ENCODE results near the gene KHDRBS2. TPM values are rescaled to one million over a fixed set of nuclear protein-coding genes. Genes with fewer than 3 reads are reported as not detected.

The KHDRBS2 gene
- total RNA-seq, 1 experiment from 2014 or later, result not detected

DNA sequence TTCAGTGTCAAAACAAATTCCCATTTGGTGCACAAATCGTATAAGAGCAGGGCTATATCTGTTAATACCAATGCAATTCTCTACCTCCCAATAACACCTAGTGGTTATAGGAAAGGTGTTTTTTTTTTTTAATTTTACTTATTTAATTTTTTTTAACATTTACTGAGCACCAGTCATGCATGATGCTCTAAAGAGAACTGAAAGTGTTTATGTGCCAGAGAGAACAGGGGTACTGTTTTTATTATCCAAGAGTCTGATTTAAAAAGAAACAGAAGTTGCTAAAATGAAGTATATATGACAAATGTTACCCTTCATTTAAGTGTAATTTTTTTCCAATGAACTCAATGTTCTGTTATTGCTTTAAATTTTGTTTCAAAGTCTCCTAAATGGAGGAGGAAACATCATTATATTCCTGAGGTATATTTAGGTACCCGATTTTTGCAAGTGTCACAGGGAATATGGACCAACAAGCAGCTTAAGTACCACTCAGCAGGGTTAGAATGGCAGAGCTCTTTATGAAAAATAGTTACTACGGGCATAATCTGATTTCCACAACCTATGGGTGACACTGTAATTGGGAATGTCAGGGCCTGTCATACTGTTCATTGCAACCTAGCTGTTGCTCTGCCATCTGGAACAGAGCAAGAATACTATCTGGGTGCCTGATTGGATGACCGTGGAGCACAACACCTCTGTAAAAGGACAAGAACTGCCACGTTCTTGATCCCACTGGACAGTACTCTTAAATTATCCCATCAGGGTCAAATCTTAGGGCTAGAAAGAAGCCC is 195.4 kb downstream of the KHDRBS2 start:
- DNase-seq, result no peak
- Histone ChIP-seq H3K4me3 (no peak overlapping the region), H3K36me3 (no peaks in the 10 kb centered on the region), H3K9me3 (no peaks in the 10 kb centered on the region), H3K27me3 (no peaks in the 10 kb centered on the region)

DNA sequence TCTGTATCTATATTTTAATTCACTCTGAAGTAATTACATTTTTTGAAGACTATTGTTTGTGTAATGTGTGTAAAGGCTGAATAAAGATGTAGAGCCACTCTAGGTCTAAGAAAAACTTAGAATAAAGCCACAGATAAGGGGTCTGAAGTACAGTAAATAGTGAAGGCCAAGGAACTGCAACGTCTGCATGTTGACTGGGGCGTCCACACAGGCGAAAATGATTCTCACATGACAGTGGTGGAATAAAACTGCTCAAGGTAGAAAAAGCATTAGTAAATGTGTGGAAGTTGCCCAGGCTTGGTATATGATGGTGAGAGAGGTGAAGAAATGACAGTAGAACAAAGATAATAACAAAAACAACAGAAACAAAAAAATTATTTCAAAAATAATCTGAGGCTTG is 196.2 kb downstream of the KHDRBS2 start:
- H3K27me3 ChIP-seq, result no peaks in the 10 kb centered on the region
- H3K4me3 ChIP-seq, result no peak overlapping the region
- no peaks in the 10 kb centered on the region for H3K9me3 ChIP-seq
- DNase-seq, result no peak
- H3K36me3 ChIP-seq, result no peaks in the 10 kb centered on the region

GRCh38 chr6:62086047-62086446 is 200.0 kb downstream of the KHDRBS2 start:
- no peak for DNase-seq
- no peaks in the 10 kb centered on the region for H3K36me3 ChIP-seq
- no peaks in the 10 kb centered on the region for H3K9me3 ChIP-seq
- no peak overlapping the region for H3K4me3 ChIP-seq
- no peaks in the 10 kb centered on the region for H3K27me3 ChIP-seq

- no peaks in the 10 kb centered on the region for H3K36me3 ChIP-seq
- DNase-seq, result no peak
- H3K4me3 ChIP-seq, result no peak overlapping the region
- H3K9me3 ChIP-seq, result no peaks in the 10 kb centered on the region
- no peaks in the 10 kb centered on the region for H3K27me3 ChIP-seq
These were observed 210.2 kb downstream of the KHDRBS2 start for GRCh38 chr6:62075869-62076268.

- no peak for DNase-seq
- H3K27me3 ChIP-seq, result no peaks in the 10 kb centered on the region
- no peak overlapping the region for H3K4me3 ChIP-seq
- no peaks in the 10 kb centered on the region for H3K36me3 ChIP-seq
- no peaks in the 10 kb centered on the region for H3K9me3 ChIP-seq
These were observed 226.1 kb downstream of the KHDRBS2 start for GRCh38 chr6:62059901-62060300.

- DNase-seq, result no peak
- Histone ChIP-seq H3K27me3 (no peaks in the 10 kb centered on the region), H3K4me3 (no peak overlapping the region), H3K9me3 (no peaks in the 10 kb centered on the region), H3K36me3 (no peaks in the 10 kb centered on the region)
These were observed 228.7 kb downstream of the KHDRBS2 start for GRCh38 chr6:62057300-62057699.

GRCh38 chr6:62045502-62045901 is 240.5 kb downstream of the KHDRBS2 start:
- no peaks in the 10 kb centered on the region for H3K36me3 ChIP-seq
- H3K27me3 ChIP-seq, result no peaks in the 10 kb centered on the region
- DNase-seq, result no peak
- no peak overlapping the region for H3K4me3 ChIP-seq
- H3K9me3 ChIP-seq, result no peaks in the 10 kb centered on the region

GRCh38 chr6:62043084-62043483 is 242.9 kb downstream of the KHDRBS2 start:
- Histone ChIP-seq H3K36me3 (no peaks in the 10 kb centered on the region), H3K27me3 (no peaks in the 10 kb centered on the region), H3K4me3 (no peak overlapping the region), H3K9me3 (no peaks in the 10 kb centered on the region)
- DNase-seq, result no peak

DNA sequence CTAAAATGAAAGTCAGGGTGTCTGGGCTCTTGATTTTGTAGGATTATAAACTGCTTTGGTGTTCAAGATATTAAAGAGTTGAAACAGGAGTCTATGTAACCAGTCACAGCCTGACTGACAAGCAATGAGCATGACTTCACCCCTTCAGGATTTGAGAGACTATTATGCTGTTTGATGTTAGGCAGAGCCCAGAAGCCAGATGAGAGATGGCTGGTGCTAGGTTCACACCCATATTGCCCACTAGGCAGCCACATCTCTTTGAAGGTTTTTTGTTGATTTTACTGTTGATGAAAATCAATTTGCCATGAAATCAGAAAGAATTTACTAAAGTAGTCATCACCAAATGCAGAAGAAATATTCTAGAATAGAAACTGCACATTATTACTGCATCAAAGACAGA is 243.6 kb downstream of the KHDRBS2 start:
- H3K36me3 ChIP-seq, result no peaks in the 10 kb centered on the region
- DNase-seq, result no peak
- H3K9me3 ChIP-seq, result no peaks in the 10 kb centered on the region
- H3K27me3 ChIP-seq, result no peaks in the 10 kb centered on the region
- no peak overlapping the region for H3K4me3 ChIP-seq

GRCh38 chr6:62039605-62040004 is 246.4 kb downstream of the KHDRBS2 start:
- H3K4me3 ChIP-seq, result no peak overlapping the region
- no peak for DNase-seq
- no peaks in the 10 kb centered on the region for H3K27me3 ChIP-seq
- H3K9me3 ChIP-seq, result no peaks in the 10 kb centered on the region
- H3K36me3 ChIP-seq, result no peaks in the 10 kb centered on the region

DNA sequence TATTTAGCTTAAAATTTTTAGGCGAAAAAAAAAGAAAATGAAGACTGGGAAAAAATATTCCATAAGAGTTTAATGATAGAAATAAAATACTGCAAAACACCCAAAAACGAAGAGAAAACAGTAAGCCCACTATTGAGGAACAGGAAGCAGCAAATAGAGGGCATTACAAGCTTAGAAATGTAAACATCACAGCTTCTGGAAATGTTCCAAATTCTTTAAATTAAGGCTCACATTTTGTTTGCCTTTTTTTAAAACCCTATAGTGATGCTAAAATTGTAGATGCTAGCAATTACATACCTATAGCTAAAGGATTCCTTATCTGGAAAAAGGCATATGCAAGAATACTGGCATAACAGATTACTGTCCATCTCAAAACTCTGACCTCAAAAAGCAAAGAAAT is 248.6 kb downstream of the KHDRBS2 start:
- no peak for DNase-seq
- H3K4me3 ChIP-seq, result no peak overlapping the region
- H3K9me3 ChIP-seq, result no peaks in the 10 kb centered on the region
- H3K27me3 ChIP-seq, result no peaks in the 10 kb centered on the region
- no peaks in the 10 kb centered on the region for H3K36me3 ChIP-seq

DNA sequence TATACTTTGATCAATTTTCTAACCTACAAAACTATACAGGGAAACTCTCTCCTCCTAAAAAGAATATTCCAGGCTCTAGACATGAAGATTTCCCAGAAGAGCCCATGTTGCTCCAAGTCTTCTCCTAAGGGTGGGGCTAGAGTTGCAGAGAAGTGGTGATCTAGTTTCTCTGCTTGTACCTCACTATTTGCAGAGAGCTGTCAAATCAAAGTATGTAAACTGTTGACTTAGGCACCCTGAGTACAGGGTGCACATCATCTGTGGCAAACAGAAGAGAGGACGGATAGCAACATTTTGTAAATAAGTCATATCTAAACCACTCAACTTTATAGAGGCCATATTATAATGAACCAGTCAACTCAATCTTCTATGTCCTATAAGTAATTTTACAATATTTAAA is 250.1 kb downstream of the KHDRBS2 start:
- no peaks in the 10 kb centered on the region for H3K27me3 ChIP-seq
- H3K9me3 ChIP-seq, result no peaks in the 10 kb centered on the region
- no peaks in the 10 kb centered on the region for H3K36me3 ChIP-seq
- no peak overlapping the region for H3K4me3 ChIP-seq
- no peak for DNase-seq

DNA sequence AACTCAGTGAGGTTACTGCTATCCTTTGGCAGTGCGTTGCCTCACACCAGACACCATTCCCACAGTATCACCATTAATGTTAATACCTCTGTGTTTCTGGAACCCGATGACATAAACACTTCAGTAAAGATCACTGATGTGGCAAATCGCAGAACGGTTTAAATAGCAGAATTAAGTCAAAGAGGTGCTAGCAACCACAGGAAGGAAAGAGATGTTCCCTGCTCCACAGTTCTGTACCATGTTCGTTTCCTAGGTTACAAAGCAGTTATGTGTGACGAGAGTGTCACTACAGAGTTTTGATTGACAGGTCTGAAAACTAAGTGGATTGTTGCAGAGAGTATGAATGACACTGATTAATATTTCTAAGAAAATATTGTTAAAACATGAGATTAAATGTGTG is 272.3 kb downstream of the KHDRBS2 start:
- Histone ChIP-seq H3K4me3 (no peak overlapping the region), H3K9me3 (no peaks in the 10 kb centered on the region), H3K36me3 (no peaks in the 10 kb centered on the region), H3K27me3 (no peaks in the 10 kb centered on the region)
- DNase-seq, result no peak

DNA sequence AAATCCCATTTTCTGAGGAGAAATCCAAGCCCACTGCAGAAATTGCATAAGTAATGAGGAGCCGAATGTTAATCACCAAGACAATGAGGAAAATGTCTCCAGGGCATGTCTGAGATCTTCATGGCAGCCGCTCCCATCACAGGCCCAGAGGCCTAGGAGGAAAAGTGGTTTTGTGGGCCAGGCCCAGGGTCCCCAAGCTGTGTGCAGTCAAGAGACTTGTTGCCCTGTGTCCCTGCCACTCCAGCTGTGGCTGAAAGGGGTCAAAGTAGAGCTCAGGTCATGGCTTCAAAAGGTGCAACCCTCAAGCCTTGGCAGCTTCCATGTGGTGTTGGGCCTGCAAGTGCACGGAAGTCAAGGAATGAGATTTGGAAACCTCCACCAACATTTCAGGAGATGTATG is 276.6 kb downstream of the KHDRBS2 start:
- H3K27me3 ChIP-seq, result no peaks in the 10 kb centered on the region
- DNase-seq, result no peak
- no peak overlapping the region for H3K4me3 ChIP-seq
- H3K9me3 ChIP-seq, result no peaks in the 10 kb centered on the region
- no peaks in the 10 kb centered on the region for H3K36me3 ChIP-seq

DNA sequence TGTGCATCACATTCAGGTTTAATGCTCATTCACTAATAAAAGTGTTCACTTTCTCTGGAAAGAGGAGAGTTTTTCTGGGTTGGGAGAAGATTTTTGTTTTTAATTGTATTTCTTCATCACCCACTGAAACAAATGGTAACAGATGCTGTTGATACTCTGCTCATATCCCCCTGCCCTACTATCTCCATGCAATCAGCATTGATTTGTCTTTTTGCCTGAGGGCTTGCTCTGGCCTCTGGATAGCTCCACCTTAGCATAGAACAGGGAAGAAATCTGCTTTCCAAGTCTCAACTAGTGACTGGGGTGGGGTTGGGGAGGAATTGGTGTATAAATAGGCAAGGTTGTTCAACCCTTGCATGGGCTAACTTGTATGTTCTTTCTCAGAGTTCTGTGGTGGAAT is 296.4 kb downstream of the KHDRBS2 start:
- Histone ChIP-seq H3K36me3 (no peaks in the 10 kb centered on the region), H3K4me3 (no peak overlapping the region), H3K9me3 (no peaks in the 10 kb centered on the region), H3K27me3 (no peaks in the 10 kb centered on the region)
- no peak for DNase-seq

DNA sequence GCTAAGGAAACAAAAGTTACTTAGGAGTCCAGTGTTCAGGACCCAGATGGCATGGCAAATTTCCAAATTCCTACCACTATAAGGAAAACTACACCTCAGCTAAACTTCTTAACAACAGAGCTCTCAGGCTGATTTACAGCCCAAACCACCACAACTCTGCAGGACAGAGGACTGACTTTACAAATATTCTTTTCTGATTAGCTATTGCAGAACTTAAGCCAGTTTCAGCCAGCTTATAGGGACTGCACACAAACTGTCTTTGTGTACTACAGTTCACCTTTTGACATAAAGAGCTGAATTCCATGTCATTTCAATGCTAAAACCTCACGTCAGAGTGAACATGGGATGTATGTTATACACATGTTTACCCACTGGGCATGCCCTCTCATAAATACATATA is 305.4 kb downstream of the KHDRBS2 start:
- Histone ChIP-seq H3K9me3 (no peaks in the 10 kb centered on the region), H3K4me3 (no peak overlapping the region), H3K36me3 (no peaks in the 10 kb centered on the region), H3K27me3 (no peaks in the 10 kb centered on the region)
- no peak for DNase-seq

GRCh38 chr6:61977947-61978346 is 308.1 kb downstream of the KHDRBS2 start:
- Histone ChIP-seq H3K27me3 (no peaks in the 10 kb centered on the region), H3K4me3 (no peak overlapping the region), H3K36me3 (no peaks in the 10 kb centered on the region), H3K9me3 (no peaks in the 10 kb centered on the region)
- no peak for DNase-seq

GRCh38 chr6:61977099-61977498 is 308.9 kb downstream of the KHDRBS2 start:
- H3K4me3 ChIP-seq, result no peak overlapping the region
- no peaks in the 10 kb centered on the region for H3K9me3 ChIP-seq
- no peak for DNase-seq
- no peaks in the 10 kb centered on the region for H3K27me3 ChIP-seq
- no peaks in the 10 kb centered on the region for H3K36me3 ChIP-seq

DNA sequence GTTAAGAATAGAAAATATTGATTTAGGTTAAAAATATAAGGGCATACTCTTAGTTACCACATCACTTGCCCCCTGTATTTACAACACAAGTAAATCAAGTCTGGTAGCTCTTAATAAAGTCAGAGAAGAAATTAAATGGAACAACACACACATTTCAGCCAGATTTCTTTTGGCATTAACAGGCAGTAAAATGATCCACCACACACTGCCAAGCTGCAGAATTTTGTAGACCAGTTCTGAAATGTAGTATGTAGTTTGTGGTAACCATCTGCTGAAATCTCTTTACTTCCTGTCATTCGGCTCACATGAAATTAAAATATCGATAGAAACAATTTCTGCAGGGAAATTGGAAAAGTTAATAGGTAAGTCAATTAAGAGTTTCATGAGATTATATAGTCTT is 326.8 kb downstream of the KHDRBS2 start:
- Histone ChIP-seq H3K27me3 (no peaks in the 10 kb centered on the region), H3K36me3 (no peaks in the 10 kb centered on the region), H3K9me3 (no peaks in the 10 kb centered on the region), H3K4me3 (no peak overlapping the region)
- no peak for DNase-seq

Measured in MG63 (cell line).